ENCODE data around the gene HBS1L.

Gene HBS1L

GRCh38 chr6:134949927-134950326 is 104.7 kb downstream of the HBS1L start, which contains the start of gene ALDH8A1:
Gene ALDH8A1, minus strand, starts transcription at chr6:134950101. Its CDS starts 48 bp downstream, at chr6:134950053.
- no peak for DNase-seq (ENCODE audit: low spot score)

- no peak for DNase-seq (ENCODE audit: low spot score)
These were observed 105.9 kb downstream of the HBS1L start for GRCh38 chr6:134948691-134949090.

DNA sequence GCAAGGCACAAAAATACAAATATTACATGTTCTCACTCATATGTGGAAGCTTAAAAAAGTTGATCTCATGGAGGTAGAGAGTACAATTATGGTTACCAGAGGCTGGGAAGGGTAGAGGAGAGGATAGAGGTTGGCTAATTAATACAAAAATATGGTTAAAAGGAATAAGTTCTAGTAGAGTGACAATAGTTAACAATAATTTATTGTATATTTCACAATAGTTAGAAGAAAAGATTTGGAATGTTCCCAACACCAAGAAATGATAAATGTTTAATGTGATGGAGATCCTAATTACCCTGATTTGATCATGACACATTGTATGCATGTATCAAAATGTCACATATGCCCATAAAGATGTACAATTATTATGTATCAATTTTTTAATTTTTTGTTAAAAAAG is 106.5 kb downstream of the HBS1L start:
- DNase-seq (ENCODE audit: low spot score) = no peak

DNA sequence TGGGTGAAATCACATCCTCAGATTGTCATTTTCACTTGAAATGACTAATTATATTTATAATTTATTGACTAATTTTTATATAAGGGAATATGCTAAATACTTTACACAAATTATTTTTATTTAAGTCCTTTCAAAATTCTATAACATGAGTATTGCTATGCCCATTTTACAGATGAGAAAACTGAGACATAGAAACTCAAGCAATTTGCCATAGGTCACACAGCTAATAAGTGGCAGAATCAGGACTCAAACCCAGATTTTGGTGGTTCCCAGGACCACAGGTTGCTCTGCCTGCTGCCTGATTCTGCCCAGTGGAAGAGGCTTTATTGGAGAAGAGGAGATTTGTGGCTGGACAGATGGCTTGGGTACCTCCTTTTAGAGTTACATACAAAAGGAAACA is 109.6 kb downstream of the HBS1L start:
- DNase-seq (ENCODE audit: low spot score) = no peak

DNA sequence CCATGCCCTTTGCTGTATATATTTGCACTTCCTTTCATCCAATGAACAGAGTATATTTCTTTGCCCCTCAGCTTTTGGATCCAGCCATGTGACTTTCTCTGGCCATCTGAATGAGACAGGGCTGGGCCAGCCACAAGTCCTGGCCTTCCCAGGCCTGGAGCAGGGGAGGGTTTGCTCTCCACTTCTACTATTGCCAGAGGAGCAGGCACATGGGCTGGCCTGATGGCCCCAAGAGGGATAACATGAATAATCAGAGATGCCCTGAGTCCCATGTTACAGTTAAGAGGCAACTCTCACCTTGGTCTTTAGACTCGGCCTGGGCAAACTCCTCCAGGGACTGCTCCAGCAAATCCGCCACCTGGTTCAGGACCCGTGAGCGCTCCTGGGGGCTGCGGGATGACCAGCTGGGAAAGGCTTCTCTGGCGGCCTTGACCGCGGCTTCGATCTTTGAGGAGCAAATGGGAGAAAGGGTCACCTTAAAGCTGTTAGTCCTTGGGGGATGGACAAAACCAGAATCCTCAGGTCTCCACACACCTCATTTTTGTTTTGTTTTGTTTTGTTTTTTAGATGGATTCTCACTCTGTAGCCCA is 111.0 kb downstream of the HBS1L start:
- no peak for DNase-seq (ENCODE audit: low spot score)

DNA sequence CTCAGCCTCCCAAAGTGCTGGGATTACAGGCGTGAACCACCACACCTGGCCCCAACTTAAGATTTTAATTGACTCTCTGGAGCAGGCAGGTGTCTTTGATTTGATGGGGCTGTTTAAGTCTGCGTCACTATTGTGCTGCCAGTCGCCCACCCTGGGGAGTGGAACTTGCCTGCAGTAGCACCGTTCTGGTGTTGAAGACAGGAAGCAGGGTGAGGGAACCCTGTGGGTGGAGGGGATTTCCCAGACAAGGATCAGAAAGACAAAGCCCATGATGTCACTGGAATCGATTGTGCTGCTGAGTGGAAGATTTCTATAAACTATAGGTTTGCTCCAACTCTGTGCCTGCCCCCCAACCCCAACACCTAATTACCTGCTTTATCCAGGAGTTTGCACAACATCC is 115.7 kb downstream of the HBS1L start:
- no peak for DNase-seq (ENCODE audit: low spot score)

- DNase-seq (ENCODE audit: low spot score) = no peak
These were observed 117.2 kb downstream of the HBS1L start for GRCh38 chr6:134937426-134937825.

DNA sequence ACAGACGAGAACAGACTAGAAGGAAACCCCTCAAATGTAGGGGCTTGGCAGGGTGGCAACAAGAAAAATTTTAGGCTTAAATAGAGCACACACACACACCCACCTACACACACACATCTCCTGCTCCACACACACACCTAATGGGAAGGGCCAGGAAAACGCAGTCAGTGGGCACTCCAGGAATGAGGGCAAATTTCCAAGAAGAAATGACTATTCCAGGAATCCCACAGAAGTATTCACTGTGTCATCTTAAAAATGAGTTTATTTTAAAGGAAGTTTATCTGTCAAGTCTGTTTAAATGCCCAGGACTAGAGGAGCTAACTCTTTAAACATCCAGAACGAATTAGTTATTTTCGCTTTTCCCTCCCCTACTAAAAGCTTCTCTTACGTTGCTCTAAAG is 117.7 kb downstream of the HBS1L start:
- no peak for DNase-seq (ENCODE audit: low spot score)

- DNase-seq (ENCODE audit: low spot score) = no peak
These were observed 118.1 kb downstream of the HBS1L start for GRCh38 chr6:134936476-134936875.

GRCh38 chr6:134934793-134935485 is 119.7 kb downstream of the HBS1L start:
- no peak for DNase-seq (ENCODE audit: low spot score)

DNA sequence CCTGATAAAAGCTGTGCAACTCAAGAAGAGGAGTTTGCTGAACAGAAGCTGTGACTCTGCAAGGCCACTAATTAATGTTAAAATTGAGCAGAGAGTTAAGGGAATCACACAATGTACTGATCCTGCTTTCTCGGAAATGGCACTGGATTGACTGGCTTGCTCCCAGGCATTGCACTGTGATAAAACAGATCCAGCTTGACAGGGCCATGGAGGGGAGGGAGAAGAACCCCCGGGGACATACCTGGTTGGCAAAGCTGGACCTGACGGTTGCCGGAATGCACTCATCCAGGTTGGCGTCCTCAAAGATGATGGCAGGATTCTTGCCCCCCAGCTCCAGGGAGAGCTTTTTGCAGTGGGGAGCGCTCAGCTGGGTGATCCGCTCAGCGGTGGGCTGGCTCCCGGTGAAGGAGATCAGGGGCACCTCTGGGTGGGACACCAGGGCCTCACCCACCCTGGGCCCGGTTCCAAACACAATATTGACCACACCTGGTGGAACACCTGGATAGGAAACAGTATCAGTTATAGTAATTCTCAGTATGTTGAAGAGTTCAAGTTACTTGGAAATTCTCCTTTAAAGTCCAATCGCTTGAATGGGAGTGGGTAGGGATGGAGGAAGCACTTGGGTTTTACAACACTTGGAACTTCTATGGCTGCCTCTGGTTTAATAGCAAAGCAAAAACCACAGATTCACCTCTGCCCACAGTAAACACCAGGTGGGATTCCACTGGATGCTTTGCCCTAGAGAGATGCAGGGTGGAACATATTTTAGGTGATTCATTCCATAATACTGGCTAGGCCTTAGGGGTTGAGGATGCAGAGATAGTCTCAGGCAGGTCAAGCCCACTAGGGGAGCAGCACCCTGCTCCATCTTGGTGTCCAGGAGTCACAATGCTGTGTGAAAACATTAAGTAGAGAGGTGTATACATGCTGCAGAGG is 121.8 kb downstream of the HBS1L start:
- no peak for DNase-seq (ENCODE audit: low spot score)

GRCh38 chr6:134932098-134932497 is 122.5 kb downstream of the HBS1L start:
- no peak for DNase-seq (ENCODE audit: low spot score)

DNA sequence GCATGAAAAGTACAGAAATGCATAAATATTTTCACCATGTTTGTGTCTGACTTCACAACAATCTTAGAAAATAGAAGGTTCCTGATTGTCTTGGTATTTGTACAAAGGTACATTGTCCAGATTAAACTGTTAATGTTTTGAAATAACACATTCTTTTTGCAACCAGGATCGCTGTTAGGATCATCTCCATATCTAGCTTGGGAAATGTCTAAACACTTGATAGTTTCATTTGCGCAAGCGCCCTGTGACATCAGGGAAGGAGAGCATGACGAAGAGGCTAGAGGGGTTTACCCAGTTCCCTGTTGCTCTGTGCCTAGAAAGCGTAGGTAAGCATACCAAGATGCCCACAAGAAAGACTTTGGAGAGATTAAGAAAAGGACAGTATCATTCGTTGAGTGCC is 124.2 kb downstream of the HBS1L start:
- DNase-seq (ENCODE audit: low spot score) = no peak

- DNase-seq (ENCODE audit: low spot score) = no peak
These were observed 126.3 kb downstream of the HBS1L start for GRCh38 chr6:134928151-134928900.

- DNase-seq (ENCODE audit: low spot score) = no peak
These were observed 128.8 kb downstream of the HBS1L start for GRCh38 chr6:134925800-134926199.

- DNase-seq (ENCODE audit: low spot score) = no peak
These were observed 132.8 kb downstream of the HBS1L start for GRCh38 chr6:134921721-134922261.

- DNase-seq (ENCODE audit: low spot score) = no peak
These were observed 133.3 kb downstream of the HBS1L start for GRCh38 chr6:134921276-134921675.

GRCh38 chr6:134920422-134920821 is 134.2 kb downstream of the HBS1L start:
- DNase-seq (ENCODE audit: low spot score) = no peak

- no peak for DNase-seq (ENCODE audit: low spot score)
These were observed 136.1 kb downstream of the HBS1L start for GRCh38 chr6:134918418-134918961.

GRCh38 chr6:134911547-134911946 is 143.1 kb downstream of the HBS1L start:
- DNase-seq (ENCODE audit: low spot score) = no peak

DNA sequence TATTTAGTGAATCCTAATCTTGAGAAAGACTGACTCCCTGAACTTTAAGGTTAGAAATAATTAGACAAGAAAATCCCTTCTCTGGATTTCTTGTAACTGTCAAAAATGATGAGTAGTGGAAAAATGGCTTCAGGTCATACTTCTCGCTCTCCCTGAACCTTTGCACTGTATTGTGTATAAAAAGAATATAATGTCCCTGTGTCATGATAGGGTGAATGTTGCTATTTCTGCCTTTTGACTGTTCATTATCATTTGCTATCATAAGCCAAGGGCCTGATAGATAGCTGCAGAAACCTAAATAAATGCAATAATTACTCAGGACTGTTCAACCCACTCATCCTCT is 144.1 kb downstream of the HBS1L start:
- DNase-seq (ENCODE audit: low spot score) = no peak
